MM.1S (cell line): Measurements from ENCODE around the gene NUP210.

Experiments used
- DNase-seq: peaks from one replicate; pipeline ENCODE4 v3.0.0-alpha.2; 2015
- H2AFZ ChIP-seq: fragments of 300-600 bp; sonication (generic); 2 replicates; pipeline ENCODE4 v1.6.0; 2016; ENCODE audit warnings: antibody characterized with exemption, low read length
- H3F3A ChIP-seq: fragments of 300-600 bp; sonication (generic); 2 replicates; pipeline ENCODE4 v1.6.1; 2016; ENCODE audit warnings: mild to moderate bottlenecking, antibody characterized with exemption, low read length, moderate library complexity, mixed read lengths; ENCODE audit not compliant: insufficient read depth
- H3K27ac ChIP-seq: fragments of 300-600 bp; sonication (generic); 2 replicates; pipeline ENCODE4 v1.5.1; 2016; ENCODE audit warnings: mild to moderate bottlenecking, low read length
- H3K27me3 ChIP-seq: fragments of 300-600 bp; sonication (generic); replicated peaks from 2 replicates; pipeline ENCODE4 v1.6.0; 2016; ENCODE audit warnings: low read length; ENCODE audit not compliant: insufficient read depth
- H3K36me3 ChIP-seq: fragments of 300-600 bp; sonication (generic); replicated peaks from 2 replicates; pipeline ENCODE4 v1.6.1; 2016; ENCODE audit warnings: mild to moderate bottlenecking, low read length, mixed read lengths; ENCODE audit not compliant: insufficient read depth
- H3K4me1 ChIP-seq: fragments of 300-600 bp; sonication (generic); 2 replicates; pipeline ENCODE4 v1.6.1; 2016; ENCODE audit warnings: low read length, mixed read lengths
- H3K4me2 ChIP-seq: fragments of 300-600 bp; sonication (generic); 2 replicates; pipeline ENCODE4 v1.6.0; 2016; ENCODE audit warnings: low read depth, low read length
- H3K4me3 ChIP-seq: fragments of 300-600 bp; sonication (generic); 2 replicates; pipeline ENCODE4 v1.5.1; 2016; ENCODE audit warnings: low read length, mixed read lengths
- H3K79me2 ChIP-seq: fragments of 300-600 bp; sonication (generic); 2 replicates; pipeline ENCODE4 v1.6.1; 2016; ENCODE audit warnings: mixed run types, low read length, mixed read lengths
- H3K9ac ChIP-seq: fragments of 300-600 bp; sonication (generic); 2 replicates; pipeline ENCODE4 v1.6.1; 2016; ENCODE audit warnings: low read length, mixed read lengths
- H3K9me2 ChIP-seq: fragments of 300-600 bp; sonication (generic); replicated peaks from 2 replicates; pipeline ENCODE4 v1.6.1; 2016; ENCODE audit warnings: mild to moderate bottlenecking, low read length, mixed read lengths; ENCODE audit not compliant: insufficient read depth
- H3K9me3 ChIP-seq: fragments of 300-600 bp; sonication (generic); replicated peaks from 2 replicates; pipeline ENCODE4 v1.6.1; 2016; ENCODE audit warnings: mild to moderate bottlenecking, low read length, mixed read lengths; ENCODE audit not compliant: insufficient read depth
- H4K20me1 ChIP-seq: fragments of 300-600 bp; sonication (generic); 2 replicates; pipeline ENCODE4 v1.6.1; 2016; ENCODE audit warnings: mild to moderate bottlenecking, low read length, moderate library complexity, mixed read lengths; ENCODE audit not compliant: insufficient read depth
- EZH2 ChIP-seq: fragments of 300-600 bp; sonication (generic); optimal IDR thresholded peaks from 2 replicates; pipeline ENCODE3; 2017; ENCODE audit warnings: low read depth, mild to moderate bottlenecking, antibody characterized with exemption, low read length, mixed read lengths
- EZH2phosphoT487 ChIP-seq: fragments of 300-600 bp; sonication (generic); IDR thresholded peaks from 2 replicates; pipeline ENCODE4 v1.6.1; 2018; ENCODE audit warnings: antibody characterized with exemption, low read length
- TF ChIP-seq, protein P1 (sequence below): fragments of 300-600 bp; sonication (generic); IDR thresholded peaks from 2 replicates; pipeline ENCODE4 v1.5.1; 2016; ENCODE audit warnings: antibody characterized with exemption, low read length, mixed read lengths

The NUP210 gene

DNA sequence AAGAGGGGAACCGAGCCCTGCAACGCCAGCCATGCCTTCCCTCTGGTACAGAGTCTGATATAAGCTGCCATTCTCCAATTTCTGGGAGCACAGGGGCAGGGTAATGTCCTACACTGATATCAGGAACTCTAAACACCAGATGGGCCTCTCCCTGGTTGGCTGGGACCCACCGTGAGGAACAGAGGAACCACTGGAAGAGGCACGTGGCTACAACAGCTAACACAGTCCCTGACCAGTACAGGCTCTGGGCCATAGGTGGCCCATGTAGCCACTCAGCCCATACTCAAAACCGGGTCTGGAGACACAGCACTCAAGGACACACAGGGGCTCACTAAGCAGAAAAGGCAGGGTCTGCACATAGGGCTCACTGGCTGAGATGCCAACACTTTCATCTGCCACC lies 13.9 kb downstream of the NUP210 start:
- H3K27me3 ChIP-seq = no peaks in the 10 kb centered on the region
- no peaks in the 10 kb centered on the region for H3K36me3 ChIP-seq
- no peak overlapping the region for H3K27ac ChIP-seq
- TF ChIP-seq, protein P1, sequence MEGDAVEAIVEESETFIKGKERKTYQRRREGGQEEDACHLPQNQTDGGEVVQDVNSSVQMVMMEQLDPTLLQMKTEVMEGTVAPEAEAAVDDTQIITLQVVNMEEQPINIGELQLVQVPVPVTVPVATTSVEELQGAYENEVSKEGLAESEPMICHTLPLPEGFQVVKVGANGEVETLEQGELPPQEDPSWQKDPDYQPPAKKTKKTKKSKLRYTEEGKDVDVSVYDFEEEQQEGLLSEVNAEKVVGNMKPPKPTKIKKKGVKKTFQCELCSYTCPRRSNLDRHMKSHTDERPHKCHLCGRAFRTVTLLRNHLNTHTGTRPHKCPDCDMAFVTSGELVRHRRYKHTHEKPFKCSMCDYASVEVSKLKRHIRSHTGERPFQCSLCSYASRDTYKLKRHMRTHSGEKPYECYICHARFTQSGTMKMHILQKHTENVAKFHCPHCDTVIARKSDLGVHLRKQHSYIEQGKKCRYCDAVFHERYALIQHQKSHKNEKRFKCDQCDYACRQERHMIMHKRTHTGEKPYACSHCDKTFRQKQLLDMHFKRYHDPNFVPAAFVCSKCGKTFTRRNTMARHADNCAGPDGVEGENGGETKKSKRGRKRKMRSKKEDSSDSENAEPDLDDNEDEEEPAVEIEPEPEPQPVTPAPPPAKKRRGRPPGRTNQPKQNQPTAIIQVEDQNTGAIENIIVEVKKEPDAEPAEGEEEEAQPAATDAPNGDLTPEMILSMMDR = no peak
- TF ChIP-seq EZH2phosphoT487 (no peak), EZH2 (no peak)
- H3K9me3 ChIP-seq = no peaks in the 10 kb centered on the region
- H4K20me1 ChIP-seq = peaks cover 46% of the 10 kb centered on the region
- no peaks in the 10 kb centered on the region for H3K4me1 ChIP-seq
- H3K79me2 ChIP-seq = peaks cover 96% of the 10 kb centered on the region
- H3F3A ChIP-seq = no peaks in the 10 kb centered on the region
- no peak overlapping the region for H3K4me2 ChIP-seq
- no peak for DNase-seq
- no peak overlapping the region for H2AFZ ChIP-seq
- H3K9ac ChIP-seq = no peak overlapping the region
- no peaks in the 10 kb centered on the region for H3K9me2 ChIP-seq
- H3K4me3 ChIP-seq = no peak overlapping the region

DNA sequence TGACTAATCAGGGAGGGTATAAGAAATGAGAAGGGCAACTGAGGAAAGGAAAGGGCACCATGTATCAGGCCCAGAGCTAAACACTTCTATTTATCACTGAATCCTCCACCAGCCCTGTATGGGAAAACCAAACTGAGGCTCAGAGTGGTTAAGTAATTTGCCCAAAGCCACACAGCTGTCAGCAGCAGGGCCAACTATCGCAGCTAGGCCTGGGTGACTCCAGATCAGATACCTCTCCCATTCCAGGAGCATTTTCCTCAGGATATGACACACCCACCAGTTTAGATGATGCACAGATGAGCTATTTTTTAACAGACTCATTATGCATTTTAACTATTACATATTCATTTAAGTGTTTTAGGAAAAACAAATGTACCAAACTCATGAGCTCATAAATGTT lies 14.5 kb downstream of the NUP210 start:
- no peak overlapping the region for H2AFZ ChIP-seq
- peaks cover 99% of the 10 kb centered on the region for H3K79me2 ChIP-seq
- H3F3A ChIP-seq = no peaks in the 10 kb centered on the region
- H3K9me2 ChIP-seq = no peaks in the 10 kb centered on the region
- peaks cover 47% of the 10 kb centered on the region for H4K20me1 ChIP-seq
- no peak for DNase-seq
- no peak overlapping the region for H3K9ac ChIP-seq
- H3K4me2 ChIP-seq = no peak overlapping the region
- no peaks in the 10 kb centered on the region for H3K27me3 ChIP-seq
- no peaks in the 10 kb centered on the region for H3K9me3 ChIP-seq
- no peak overlapping the region for H3K27ac ChIP-seq
- no peaks in the 10 kb centered on the region for H3K36me3 ChIP-seq
- no peak overlapping the region for H3K4me3 ChIP-seq
- no peak for TF ChIP-seq EZH2phosphoT487
- TF ChIP-seq, protein P1 = no peak
- no peak for TF ChIP-seq EZH2
- H3K4me1 ChIP-seq = no peaks in the 10 kb centered on the region

DNA sequence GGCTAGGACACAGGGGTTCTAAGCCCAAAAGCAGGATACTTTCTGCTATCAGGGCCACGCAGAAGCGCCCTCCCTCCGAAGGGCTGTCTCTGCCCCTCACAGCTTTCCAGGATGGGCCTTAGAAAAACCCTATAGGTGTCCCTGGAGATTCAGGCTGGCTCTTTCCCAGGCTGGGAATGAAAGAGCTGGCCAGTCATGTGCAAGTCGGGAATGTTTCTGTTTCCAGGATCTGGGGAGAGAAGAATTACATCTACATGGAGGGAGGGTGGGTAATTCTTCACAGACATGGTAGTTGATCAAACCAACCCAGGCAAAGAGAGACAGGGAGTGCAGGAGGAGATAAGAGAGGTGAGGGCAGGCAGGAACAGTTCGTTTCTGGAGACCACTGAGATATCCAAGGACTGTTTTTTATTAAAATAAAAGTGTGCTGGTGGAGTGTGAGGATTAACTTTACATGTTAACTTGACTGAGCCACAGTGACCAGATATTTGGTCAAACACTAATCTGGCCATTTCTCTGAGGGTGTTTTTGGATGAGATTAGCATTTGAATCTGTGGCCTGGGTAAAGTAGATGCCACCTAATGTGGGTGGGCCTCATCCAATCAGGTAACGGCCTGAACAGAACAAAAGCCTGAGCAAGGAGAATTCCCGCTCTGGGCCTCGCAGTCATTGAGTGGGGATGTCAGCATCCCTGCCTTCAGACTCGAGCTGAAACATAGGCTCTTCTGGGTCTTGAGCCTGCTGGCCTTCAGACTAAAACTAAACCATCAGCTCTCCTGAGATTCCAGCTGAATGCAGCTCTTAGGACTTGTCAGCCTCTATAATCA lies 15.3 kb downstream of the NUP210 start:
- H3K27ac ChIP-seq = no peak overlapping the region
- DNase-seq = no peak
- no peak overlapping the region for H3K9ac ChIP-seq
- H3K27me3 ChIP-seq = no peaks in the 10 kb centered on the region
- TF ChIP-seq, protein P1 = no peak
- no peak for TF ChIP-seq EZH2phosphoT487
- TF ChIP-seq EZH2 = no peak
- peaks cover 47% of the 10 kb centered on the region for H4K20me1 ChIP-seq
- H2AFZ ChIP-seq = no peak overlapping the region
- H3K4me3 ChIP-seq = no peak overlapping the region
- H3K36me3 ChIP-seq = no peaks in the 10 kb centered on the region
- H3K4me1 ChIP-seq = no peaks in the 10 kb centered on the region
- H3K79me2 ChIP-seq = peaks cover 100% of the 10 kb centered on the region
- H3K9me3 ChIP-seq = no peaks in the 10 kb centered on the region
- H3K9me2 ChIP-seq = no peaks in the 10 kb centered on the region
- no peak overlapping the region for H3K4me2 ChIP-seq
- H3F3A ChIP-seq = no peaks in the 10 kb centered on the region
